NCI-H1436 treated with DMSO at 0.1 percent for 48 hours (cell line): Measurements from ENCODE around the gene MBP.

Experiments used
- DNase-seq: peaks from one replicate; lab custom pipeline; 2025; lab: John Stamatoyannopoulos, UW

MBP gene

DNA sequence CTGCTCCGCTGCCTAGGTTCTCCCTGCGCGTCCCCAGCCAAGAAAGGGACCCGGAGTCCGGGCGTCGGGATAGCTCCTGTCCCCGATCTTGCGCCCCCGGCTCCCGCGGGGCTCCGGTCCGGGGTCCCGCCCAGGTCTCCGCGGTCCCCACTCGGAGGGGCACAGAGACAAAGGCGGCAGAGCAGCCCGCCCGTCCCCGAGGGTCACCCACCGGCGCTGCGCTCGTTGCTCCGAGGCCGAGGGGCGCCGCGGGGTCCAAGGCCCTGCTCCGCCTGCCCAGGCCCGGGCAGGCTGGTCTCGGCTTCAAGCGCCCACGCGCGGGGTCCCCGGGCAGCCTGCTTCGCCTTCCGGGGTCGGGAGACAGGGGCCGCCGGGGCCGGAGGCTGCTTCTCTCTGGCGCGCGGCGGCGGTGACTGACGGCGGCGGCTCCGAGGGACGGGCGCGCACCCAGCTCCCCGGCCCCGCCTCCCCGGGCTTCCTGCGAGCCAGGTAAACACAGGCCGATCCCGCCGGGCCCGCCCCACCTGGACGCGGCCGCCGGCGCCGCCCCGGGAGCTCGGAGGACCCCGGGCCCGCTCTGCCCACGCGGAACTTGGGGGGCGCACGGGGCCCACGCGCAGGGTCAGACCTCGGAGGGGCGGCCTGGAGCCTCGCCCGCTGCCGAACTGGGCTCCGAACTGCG, at the start of gene MBP:
Gene MBP (minus strand): TSS at position 415 of the 682 bp plus-strand sequence. CDS start 27,522 bp downstream, outside the sequence.
- no peak for DNase-seq

DNA sequence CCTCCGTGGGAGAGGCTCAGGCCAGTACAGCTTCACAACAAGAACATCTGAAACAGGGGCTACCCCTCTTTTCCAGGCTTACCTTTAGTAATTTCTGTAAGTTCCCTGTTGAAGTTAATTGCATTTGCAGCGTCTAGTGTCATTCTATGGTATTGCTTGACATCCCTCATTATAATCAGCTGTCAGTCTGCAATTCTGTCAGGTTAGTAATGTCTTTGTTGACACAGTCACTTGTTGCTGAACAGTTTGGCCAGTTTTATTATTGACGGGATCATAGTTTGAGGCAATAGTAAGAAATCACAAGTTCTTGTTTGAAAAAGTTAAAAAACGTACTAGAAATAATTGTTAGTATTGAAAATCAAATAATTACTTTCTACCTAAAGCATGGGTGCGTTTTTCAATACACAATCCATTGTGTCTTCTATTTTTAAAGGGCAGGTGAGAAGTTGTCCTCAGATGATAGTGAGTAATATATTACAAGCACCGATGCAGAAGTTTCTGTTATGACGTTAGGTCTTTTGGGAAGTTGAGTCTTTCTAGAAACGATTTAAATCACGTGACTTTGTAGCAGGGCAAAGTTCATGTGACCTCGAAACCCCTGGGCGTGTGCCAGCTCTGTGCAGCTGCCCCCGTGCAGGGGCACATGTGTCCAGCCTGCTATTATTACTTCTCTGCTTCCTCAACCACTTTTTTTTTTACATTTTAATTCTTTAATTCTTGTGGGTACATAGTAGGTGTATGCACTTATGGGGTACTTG, 49.5 kb upstream of the MBP start:
- no peak for DNase-seq

DNA sequence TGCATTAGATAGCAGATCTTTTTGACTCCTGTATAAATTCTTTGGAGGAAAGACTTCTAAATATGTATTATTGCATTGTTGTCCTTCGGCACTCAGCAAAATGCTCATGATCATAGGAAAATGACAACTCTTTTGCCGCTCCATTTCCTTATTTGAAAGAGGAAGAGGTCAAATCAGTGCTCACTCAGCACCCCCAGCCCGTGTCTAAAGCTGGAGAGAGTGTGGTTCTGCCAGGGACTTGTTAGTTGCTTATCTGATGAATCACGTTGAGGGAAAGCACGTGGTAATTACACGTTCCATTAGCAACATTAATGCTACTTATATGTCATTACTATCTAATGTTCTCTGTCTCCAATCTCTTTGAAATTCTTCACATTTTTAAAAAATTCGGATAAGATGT, 46.0 kb upstream of the MBP start:
- no peak for DNase-seq

DNA sequence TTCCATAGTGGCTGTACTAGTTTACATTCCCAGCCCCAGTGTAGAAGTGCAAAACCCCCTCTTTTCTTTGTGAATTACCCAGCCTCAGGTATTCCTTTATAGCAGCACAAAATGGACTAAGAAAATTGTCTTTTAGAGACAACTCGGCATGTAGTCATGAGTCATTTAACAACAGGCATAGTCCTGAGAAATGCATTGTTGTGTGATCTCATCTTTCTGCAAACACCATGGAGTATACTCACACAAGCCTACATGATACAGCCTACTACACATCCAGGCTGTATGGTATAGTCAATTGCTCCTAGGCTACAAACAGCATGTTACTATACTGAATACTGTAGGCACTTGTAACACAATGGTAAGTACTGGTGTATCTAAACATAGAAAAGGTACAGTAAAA, 44.4 kb upstream of the MBP start:
- DNase-seq: no peak

DNA sequence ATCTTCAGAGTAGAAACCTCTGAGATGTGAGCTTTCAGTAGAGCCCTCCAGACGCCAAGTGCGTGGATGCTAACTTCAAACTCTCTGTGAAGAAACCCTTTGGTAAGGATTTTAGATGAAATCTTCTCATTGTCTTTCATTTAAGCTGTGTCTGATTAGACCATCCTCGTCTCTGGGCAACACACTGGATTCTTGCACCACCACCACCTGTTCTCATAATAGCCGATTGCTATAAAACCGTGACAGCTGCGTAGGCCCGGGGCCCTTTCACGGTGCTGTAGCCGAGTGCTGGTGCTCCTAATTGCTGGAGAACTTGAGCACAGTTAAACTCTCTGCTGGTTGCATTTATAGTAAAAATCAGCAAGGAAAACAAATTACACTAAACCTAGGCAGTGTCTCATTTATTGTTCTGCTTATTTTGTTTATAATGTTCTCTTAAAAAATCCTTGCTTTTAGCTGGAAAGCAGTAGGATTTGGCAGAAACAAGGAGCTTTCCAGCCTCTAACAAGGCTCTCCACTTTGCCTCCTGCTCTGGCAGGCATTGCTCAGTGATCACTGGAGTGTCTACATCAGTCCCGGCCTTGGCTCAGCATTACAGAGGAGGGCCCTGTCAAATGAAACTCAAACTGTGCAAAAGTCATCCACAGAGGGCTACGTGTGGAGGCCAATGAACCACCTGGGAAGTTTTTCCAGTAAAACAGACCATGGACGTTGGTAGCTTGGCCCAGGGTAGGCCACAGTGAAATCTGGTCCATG, 40.9 kb upstream of the MBP start:
- DNase-seq: no peak

DNA sequence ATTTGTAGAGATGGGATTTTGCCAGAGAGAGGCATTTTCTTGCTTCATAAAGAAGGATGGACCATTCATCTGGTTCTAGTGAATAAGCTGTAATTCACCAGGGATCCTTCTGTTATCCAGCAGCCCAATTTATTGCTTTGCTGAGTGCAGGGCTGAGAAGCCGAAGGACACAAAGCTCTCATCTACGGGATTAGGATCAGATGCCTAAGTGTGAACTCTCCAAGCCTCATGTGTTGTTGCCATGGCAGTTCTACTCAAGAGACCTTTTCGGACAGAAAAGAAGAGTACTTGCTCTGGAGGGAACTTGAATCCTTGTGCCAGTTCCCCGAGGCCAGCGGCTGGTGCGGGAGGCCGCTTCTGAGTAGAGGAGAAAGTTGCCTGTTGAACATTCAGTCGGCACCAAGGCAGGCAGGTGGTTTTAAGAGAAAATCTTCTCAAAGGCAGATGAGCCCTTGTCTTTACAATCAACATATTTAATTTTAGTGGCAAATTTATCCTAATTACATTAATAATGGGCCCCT, 38.4 kb upstream of the MBP start:
- no peak for DNase-seq

DNA sequence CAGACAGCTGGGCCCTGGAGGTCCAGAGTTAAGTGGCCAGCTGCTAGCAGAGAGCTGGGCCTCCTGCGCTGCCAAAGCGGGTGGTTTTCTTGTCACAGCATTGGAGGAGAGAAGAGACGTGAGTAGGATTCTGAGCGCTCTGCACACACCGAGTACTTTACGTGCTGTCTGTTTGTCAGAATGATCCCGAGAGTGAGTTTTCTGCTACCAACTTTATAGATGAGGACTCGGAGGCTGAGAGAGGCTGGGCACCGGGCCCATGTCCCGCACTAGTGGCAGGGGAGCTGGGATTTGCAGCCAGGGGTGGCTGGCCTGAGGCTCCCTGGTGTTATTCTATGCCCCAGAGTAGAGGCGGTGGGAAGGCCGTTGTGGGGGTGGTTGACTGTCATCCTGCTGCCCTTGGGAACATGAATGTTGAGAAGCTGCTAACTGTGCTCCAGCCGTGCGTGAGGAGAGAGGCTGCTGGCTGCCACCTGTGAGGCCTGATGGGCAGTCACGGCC, 36.3 kb upstream of the MBP start:
- no peak for DNase-seq

DNA sequence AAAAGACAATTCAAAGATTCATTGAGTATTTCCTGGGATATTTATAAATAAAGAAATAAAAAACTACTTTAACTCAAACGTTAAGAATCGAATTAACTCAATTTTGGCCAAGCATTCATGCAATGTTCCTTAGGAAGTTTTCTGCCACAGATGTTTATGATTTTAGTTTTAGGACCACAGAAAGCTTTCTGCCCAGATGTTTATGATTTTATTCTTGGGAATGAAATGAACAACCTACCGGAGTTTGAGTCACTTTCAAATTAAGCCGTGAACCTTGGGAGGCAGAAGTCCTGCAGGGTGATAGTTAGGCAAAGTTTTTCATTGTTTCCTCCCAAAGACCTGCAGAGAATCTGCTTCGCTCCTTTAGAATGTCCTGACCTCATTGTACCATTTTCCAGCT, 34.7 kb upstream of the MBP start:
- DNase-seq: no peak

DNA sequence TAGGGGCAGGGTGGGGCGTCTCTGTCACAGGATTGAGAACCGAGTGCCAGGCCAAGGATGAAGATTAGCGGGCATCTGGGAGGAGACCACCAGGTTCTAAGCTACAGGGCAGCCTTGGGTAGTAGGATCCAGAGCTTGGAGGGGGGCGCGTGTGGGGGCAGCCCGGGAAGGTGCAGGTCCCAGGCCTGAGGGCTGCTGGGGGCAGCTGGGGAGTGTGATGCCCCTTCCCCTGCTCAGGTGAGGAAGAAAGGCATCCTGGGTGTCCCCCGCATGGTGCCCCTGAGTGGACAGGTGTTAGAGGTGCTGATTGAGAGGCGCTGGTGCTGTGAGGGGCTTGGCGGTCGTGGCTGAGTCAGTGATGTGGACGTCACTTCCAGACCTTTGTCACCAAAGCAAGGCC, 33.9 kb upstream of the MBP start:
- no peak for DNase-seq

DNA sequence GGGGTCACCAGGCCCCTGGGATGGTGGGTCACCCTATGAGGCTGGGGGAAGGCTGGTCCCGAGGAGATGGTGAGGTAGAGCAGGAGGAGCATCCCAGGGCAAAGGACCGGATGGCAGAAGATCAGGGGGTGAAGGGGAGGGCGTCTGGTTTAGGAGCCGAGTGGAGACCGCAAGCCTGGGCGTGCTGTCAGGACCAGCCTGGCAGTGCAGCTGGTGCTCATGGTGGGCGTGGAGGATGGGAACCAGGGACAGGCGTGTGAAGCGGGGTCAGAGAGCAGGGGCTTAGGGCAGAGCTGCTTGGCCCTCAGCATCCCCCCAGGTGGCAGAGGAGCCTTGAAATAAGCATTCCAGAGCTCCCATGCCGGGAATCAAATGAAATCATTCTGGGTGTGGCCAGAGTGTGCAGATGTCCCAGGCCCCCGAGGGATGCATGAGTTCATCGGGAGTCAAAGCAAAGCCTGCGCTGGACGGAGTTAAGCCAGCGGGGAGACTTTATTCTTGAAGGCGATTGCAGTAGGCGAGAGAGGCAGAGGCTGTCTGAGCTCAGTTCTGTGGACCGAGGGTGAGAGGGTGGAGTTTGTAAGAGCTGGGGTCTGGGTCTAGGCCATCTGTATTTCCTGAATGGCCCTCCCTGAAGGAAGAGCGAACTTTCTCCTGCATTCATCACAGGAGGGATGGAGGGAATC, 33.1 kb upstream of the MBP start:
- DNase-seq: no peak

DNA sequence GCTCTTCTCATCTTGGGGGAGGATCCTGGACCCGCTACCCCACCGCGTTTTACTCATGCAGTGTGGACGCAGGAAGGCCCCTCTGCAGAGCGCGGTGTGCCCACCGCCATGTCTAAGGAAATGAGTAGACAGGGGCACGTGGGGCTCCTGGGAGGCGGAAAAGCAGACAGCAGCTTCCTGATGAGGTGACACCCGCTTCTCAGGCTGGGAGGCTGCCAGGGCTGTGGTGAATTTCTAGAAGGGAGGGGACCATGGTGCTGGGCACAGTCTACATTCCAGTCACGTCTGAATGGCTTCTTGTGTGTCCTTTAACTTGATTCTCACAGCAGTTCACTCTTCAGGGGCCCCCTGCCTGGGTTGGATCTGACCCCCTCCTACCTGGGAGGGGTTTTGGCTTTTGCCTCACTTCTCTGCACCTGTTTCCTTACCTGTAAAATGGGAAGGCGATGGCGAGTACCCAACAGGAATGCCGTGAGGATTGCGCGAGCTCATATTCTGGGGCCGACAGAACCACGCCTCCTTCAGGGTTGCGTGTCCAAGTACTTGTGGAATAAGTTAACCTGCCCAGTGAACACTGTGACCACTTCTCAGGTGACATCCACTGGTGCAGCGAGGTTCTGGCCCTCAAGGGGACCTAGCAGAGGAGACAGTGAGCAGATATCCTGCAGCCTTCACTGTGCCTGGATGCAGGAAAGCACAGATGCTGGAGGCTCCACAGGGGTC, 32.3 kb upstream of the MBP start:
- no peak for DNase-seq

DNA sequence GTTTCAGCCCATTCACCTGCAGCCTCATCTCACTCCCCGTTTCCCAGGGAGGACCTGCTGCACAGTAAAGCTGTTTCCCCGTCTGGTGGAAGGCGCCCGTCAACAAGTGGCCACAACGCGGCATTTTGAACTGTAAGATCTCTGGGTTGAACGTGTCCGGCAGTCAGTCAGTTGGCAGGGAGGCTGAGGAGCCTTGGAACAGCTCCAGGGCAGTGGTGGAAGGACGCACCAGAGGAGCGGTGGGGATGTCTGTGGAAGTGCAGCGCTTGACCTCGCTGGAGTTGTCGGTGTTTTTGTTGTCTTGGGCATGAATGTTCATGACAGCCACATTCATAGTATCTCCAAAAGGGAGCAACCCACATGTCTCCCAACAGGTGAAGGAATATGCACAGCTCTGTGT, 31.4 kb upstream of the MBP start:
- DNase-seq: no peak

DNA sequence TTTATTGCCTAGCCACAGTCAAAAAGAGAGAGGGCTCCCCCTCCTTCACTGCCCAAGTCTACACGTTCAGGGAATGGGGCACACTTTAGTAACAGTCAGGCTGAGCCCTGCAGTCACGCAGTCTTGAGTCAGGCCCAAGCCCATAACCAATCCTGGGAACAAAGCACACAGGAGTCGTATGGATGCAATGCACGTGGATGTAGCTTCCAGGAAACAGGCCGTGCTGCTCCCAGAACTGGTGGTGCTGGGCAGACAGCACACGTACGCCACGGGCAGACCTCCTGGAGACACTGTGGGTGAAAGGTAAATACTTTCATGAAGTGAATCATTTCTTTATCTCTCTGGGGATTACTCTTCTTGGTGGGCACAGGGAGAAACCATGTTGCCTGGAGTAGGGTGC, 30.0 kb upstream of the MBP start:
- no peak for DNase-seq

DNA sequence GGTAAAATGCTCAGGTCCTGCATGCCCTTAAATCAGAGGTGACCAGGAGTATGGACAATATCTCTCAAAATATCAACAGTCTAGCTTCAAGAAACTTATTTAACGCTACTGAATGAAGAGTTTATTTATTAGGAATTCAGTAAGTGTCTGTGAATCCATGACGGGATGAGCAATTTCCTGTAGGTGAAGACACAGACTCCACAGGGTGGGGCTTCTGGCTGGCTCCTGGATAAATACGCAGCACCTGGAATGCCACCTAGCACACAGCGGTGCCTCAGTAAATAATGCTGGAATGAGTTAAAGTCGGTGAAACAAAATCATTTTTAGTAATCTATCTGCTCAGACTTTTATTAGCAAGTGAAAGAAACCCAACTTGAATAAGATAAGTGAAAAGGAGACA, 29.4 kb upstream of the MBP start:
- no peak for DNase-seq

DNA sequence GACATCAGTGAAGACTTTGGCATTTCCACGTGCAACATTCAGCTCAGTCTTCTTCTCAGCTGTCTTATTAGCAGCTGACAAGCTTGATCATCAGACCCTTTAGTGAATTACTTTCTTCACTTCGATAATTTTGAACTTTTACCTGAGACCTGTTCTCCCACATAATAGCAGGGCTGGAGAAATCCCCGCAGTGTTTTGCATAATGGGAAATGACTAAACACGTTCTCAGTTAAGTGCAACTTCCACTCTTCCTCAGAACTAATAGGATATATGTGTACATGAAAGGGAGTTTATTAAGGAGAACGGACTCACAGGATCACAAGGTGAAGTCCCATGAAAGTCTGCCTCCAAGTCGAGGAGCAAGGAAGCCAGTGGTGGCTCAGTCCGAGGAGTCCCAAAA, 28.8 kb upstream of the MBP start:
- no peak for DNase-seq

DNA sequence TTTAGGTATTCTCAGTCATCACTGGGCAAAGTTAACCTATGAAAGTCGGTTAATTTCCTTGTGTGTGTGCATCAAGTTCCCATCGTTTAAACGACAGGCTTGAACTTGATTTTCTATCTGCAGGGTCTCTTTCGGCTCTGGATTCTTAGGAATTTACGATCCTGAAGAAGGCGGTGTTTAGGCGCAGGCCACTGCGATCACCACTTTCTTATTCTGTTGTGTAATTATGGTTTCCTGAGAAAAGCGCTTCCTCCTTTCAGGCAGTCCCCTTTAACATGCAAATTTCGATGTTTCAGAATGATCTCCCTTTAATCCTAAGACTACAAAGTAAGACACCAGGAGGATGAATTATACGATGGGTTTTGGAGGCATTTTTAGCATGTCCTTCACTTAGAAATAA, 27.9 kb upstream of the MBP start:
- DNase-seq: no peak

DNA sequence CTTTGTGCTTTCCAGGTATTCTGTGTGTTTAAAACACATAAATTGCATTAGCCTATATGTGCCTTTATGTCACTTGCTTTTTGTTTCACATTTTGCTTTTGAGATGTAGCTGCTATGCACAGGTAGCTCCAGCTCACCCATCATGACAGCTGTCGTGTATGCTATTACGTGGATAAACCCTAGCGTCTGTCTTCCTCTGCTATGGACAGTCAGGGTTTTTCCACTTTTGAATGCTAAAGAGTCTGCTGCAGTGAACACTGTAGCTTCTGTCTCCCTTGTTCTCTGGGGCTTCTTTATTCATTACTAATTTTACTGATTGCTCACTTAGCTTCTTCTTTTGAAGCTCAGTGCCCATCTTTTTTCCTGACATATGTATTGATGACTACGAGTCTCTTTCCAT, 24.7 kb upstream of the MBP start:
- no peak for DNase-seq

DNA sequence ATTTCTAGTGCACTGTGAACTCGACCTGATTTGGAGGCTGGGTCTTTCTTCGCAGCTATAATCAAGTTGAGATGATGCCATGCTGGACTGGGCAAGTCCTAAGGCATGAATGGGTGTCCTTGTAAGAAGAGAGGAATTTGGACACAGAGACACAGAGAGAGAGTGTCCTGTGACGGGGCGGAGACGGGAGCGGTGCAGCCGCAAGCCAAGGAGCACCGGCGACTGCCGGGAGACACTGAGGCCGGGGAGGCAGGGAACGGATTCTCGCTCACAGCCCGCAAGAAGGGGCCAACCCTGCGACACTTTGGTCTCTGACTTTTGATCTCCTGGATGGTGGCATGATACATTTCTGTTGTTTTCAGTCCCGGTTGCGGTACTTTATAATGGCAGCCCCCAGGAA, 22.4 kb upstream of the MBP start:
- DNase-seq: no peak

DNA sequence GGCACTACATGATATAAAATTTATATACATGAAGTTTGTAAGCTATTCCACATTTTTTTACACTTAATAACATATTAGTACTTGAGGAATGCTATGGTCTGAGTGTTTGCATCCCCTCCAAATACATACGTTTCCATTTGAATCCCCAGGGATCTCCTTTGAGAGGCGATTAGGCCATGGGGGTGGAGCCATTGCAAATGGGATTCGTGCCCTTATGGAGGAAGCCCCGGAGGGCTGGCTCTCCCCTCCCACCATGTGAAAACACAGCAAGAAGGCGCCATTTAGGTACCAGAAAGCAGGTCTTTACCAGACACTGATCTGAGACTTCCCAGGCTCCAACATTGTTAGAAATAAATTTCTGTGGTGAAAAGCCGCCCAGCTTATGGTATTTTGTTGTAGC, 20.8 kb upstream of the MBP start:
- DNase-seq: no peak

DNA sequence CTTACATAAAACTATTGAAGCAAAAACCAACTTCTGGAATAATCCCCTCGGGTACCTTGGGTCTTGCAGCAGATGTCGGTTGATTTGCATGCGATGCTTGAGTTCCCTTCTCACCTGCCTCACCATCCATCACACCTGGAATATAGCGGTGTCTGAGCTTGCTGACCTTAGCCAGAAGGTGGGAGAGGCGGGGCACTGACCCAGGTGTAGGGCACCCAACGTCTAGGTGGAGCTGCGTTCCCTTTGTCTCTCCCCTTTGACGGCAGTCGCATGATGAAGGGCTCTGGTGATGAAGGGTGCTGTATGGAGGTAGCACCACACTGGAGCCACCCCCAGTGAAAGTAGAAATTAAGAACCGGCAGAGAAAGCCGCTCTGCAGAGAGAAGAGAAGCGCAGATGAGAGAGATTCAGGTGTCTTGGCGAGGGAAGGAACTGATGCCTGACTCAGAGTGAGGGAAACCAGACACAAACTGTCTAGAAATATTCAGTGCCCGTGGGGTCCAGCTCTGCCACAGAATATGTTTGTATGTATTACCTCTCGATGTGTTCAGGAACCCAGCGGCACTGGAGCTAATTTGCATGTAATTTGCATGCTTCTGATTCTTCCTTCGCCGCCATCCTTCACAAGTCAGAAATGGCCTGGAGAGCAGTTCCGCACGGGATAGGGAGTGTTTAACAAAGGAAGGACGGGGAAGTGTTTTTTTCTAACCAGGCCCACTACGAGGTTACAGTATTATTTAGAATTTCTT, 19.4 kb upstream of the MBP start:
- DNase-seq: no peak
